Measurements from ENCODE around the gene DUSP3. TPM values are rescaled to one million over a fixed set of nuclear protein-coding genes. Genes with fewer than 3 reads are reported as not detected.

The DUSP3 gene
- total RNA-seq, 1 donor from 2014 or later = 243 TPM

Other genes starting within 250 kb of the DUSP3 start
- 0.37 TPM for gene ETV4, start 232.6 kb downstream of the DUSP3 start, total RNA-seq
- gene MEOX1, start 117.1 kb downstream of the DUSP3 start, total RNA-seq = 11.1 TPM
- gene SOST, start 20.2 kb downstream of the DUSP3 start, total RNA-seq = not detected
- not detected for gene CFAP97D1, start 1.5 kb upstream of the DUSP3 start, total RNA-seq
- 55.5 TPM for gene MPP3, start 54.2 kb upstream of the DUSP3 start, total RNA-seq
- gene CD300LG, start 68.2 kb upstream of the DUSP3 start, total RNA-seq = 19.1 TPM
- gene MPP2, start 128.6 kb upstream of the DUSP3 start, total RNA-seq = 17.1 TPM
- not detected for gene PPY, start 163.5 kb upstream of the DUSP3 start, total RNA-seq
- gene PYY, start 175.0 kb upstream of the DUSP3 start, total RNA-seq = not detected
- gene NAGS, start 225.6 kb upstream of the DUSP3 start, total RNA-seq = 0.57 TPM
- 20.7 TPM for gene TMEM101, start 236.0 kb upstream of the DUSP3 start, total RNA-seq